Urothelium cell line (cell line): ENCODE data around the gene ADD2.
"Not testable (repeated sequence)": the region's sequence is repeated elsewhere in the genome, so short reads cannot be mapped to it uniquely, and the experiment has no call there.

Experiments
- DNase-seq: peaks from one replicate; pipeline ENCODE4 v3.0.0; 2011; ENCODE audit warnings: low spot score, mixed read lengths
- FAIRE-seq: peaks from 2 replicates; lab custom pipeline; 2011; peaks lifted over from hg19 to GRCh38; lab: Jason Lieb, UNC

The ADD2 gene, protein sequence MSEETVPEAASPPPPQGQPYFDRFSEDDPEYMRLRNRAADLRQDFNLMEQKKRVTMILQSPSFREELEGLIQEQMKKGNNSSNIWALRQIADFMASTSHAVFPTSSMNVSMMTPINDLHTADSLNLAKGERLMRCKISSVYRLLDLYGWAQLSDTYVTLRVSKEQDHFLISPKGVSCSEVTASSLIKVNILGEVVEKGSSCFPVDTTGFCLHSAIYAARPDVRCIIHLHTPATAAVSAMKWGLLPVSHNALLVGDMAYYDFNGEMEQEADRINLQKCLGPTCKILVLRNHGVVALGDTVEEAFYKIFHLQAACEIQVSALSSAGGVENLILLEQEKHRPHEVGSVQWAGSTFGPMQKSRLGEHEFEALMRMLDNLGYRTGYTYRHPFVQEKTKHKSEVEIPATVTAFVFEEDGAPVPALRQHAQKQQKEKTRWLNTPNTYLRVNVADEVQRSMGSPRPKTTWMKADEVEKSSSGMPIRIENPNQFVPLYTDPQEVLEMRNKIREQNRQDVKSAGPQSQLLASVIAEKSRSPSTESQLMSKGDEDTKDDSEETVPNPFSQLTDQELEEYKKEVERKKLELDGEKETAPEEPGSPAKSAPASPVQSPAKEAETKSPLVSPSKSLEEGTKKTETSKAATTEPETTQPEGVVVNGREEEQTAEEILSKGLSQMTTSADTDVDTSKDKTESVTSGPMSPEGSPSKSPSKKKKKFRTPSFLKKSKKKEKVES

DNA sequence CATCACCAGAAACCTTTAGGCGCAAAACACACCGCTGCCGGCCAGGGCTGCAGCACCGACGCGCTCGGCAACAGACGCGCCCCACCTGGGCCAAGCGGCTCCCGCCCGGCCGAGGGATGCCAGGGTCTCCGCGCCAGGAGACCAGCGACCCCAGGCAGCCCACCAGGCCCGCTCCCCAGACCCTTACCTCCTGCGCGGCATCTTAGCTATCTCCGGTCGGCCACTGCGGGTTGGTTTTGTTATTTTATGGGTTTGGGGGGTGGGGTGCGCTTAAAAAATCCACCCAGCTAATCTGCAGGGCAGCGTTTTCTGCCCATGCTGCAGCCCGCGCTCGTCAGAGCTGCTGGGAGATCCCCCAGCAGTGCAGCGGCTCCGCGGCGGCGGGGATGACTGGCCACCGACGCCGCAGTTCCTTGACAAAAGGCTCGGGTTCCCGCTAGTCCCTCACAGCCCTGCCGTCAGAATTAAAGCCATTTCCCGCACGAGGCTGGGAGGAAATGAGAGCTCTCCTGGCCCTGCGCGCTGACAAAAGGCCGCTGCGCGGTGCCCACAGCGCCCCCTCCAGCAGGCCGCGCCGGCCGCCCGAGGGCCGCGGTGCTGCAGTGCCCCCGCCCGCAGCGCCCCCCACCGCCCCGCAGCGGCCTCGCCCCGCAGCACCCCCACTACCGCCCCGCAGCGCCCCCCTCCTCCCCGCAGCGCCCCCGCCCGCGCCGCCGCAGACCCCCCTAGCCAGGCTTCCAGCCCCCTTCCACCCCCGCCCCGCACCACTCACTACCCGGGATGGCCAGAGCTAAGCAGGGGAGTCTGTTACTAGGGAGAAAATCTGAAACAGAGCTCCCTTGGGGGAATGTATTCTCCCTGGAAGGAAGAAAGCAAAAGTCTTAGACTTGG is at the start of gene ADD2:
TSS of gene ADD2 (minus strand) at position 502 of the 891 bp plus-strand sequence. CDS start 61,792 bp downstream, outside the sequence.
- FAIRE-seq (no peak), DNase-seq (peak; percentile 23)

- no peak for FAIRE-seq
Observed at GRCh38 chr2:70817284-70817954, 49.4 kb upstream of the ADD2 start.

DNA sequence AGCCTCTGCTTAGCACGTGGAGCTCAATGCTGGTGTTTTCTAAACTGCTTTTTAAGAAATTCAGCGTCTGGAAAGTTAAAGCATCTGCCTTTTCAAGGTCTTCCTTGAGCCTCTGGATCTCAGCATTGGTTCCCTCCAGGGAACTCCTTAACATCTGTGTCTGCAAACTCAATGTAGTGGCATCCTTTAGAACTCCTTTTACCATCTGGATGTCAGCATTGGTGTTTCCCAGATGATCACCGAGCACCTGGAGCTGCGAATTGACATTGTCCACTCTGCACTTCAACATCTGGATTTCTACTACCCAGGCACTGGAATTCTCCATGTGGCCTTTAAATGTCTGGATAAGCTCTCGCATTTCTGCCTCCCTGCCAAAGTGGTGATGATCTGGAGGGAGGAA is 48.7 kb upstream of the ADD2 start:
- DNase-seq (no peak), FAIRE-seq (no peak)

More at GRCh38 chr2:70817284-70817954, 49.4 kb upstream of the ADD2 start:
- no peak for DNase-seq

DNA sequence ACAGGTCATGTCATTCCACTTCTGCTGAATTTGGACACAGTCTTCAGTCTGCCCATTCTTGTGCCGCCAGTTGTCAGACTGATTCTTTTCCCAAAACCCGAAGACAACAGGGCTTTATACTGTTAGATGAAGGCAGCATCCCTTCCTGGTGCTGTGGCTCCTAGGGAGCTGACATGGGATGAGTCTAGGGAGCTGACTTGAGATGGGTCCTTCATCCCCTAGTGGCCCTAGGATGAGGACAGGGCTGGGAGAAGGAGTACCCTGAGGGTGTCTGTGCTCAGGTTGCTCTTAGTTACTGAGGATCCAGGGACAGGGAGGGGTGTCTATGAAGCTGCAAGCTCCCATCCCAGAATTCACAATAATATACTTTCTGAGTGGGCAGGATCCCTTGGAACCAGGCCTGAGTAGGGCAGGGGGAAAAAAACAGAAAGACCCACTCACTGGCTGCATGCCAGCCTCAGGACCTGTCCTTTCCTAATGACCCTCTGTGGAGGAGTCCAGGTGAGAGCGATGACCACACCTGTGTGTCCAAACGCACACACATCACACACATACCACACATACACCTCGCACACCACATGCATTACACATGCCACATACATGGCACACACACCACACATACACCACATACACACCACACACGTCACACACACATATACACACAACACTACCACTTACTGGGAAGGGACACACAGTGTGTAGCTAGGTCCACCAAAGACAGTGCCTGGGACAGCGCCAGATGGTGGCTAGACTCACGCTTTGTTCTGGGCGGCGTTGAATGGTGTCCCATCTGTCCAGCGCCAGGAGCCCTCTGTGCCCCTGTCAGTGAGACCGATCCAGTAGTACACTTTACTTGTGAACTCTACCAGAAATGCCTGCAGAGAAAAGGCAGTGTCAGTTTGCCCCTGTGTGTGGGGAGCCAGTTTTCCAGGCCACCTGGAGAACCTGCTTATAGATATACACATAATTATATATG is 41.3 kb upstream of the ADD2 start:
- FAIRE-seq = peak; percentile 94
- no peak for DNase-seq

DNA sequence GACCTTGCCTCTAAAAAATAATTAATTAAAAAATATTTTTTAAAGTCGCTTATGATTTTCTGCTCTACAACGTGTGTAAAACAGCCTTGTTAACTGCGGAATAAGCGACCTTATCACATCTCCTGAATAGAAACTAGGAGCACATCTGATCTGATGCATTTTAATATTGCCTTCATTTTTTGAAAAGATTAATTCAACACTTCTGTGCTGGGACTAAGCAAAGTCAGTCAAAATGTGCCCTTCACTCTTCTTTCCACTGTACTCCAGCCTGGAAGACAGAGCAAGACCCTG is 39.8 kb upstream of the ADD2 start:
- FAIRE-seq (no peak), DNase-seq (no peak)

DNA sequence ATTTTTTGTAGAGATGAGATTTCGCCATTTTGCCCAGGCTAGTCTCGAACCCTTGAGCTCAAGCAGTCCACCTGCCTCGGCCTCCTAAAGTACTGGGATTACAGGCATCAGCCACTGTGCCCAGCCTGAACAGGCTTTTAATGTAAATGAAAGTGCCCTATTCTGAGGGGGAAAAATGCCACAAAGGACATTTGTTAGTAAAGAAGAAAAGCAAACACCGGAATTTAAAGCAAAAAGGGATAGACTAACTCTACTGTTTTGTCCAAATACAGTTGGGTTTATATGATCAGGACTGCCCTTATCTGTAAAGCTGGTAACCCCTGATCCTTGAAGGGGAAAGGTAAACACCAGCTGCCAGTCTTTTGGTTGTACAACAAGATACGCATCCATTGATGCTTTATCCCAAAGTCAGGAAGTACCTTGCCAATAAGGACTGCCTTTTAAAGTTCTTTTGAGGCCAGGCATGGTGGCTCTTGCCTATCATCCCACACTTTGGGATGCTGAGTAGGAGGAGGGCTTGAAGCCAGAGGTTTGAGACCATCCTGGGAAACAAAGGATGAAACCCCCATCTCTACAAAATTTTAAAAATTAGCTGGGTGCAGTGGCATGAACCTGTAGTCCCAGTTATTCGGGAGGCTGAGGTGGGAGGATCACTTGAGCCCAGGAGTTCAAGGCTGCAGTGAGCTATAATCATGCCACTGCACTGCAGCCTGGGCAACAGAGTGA is 39.3 kb upstream of the ADD2 start:
- FAIRE-seq = peak; percentile 17

DNA sequence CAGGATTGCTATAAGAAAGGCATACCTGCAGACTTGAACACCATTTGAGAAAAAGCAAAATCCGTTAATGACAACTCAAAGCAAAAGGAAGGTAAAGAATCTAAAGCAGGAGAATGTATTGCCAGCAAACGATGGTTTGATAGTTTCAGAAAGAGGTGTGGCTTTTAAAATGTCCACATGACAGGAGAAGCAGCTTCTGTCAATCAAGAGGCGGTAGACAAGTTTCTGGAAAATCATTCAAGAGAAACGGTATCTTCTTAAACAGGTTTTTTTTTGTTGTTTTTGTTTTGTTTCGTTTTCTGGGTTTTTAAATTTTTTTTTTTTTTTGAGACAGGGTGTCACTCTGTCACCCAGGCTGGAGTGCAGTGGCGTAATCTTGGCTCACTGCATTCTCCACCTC is 38.6 kb upstream of the ADD2 start:
- DNase-seq (no peak), FAIRE-seq (no peak)

More for the DNA sequence above, 39.3 kb upstream of the ADD2 start:
- no peak for DNase-seq

- FAIRE-seq = no peak
- DNase-seq = no peak
Observed at GRCh38 chr2:70806013-70806412, 38.0 kb upstream of the ADD2 start.

DNA sequence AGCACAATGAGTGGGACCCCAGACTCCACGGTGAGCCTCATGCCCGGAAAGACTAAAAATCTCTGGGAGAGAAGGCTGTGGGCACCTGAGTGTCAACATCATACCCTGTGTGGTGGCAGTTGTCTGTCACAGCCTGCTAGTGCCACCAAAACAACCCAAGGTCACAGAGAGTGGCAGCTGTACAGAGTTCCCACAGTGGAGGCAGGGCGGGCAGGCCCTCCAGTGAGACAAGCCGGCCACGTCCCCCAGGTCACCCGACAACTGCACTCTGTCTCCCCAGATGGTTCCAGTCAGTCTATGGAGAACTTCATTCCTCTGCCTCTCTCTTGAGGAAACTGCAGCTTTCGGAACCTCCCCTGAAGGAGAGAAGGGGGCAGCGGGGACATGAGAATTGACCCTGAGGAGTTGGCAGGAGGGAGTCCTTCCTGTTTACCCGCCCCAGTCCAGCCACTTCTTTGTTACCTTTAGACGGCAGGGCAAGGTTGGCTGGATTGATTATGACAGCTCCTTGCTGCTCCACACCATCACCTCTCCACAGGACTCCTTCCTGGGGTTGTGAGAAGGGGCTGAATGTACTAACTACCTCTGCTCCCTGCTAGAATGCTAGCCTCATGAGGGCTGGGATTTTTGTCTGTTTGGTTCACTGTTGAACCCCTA is 33.7 kb upstream of the ADD2 start:
- DNase-seq (no peak), FAIRE-seq (no peak)

DNA sequence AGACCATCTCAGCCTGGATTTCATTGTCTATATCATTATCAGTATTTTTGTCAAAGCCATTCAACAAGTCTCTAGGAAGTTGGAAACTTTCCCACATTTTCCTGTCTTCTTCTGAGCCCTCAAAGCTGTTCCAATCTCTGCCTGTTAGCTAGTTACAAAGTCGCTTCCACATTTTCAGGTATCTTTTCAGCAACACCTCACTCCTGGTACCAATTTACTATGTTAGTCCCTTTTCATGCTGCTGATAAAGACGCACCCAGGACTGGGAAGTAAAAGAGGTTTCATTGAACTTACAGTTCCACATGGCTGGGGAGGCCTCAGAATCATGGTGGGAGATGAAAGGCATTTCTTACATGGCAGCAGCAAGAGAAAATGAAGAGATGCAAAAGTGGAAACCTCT is 31.7 kb upstream of the ADD2 start:
- DNase-seq = no peak
- FAIRE-seq = no peak

- not testable (repeated sequence) for DNase-seq, FAIRE-seq
Observed at GRCh38 chr2:70797996-70798395, 30.0 kb upstream of the ADD2 start.

DNA sequence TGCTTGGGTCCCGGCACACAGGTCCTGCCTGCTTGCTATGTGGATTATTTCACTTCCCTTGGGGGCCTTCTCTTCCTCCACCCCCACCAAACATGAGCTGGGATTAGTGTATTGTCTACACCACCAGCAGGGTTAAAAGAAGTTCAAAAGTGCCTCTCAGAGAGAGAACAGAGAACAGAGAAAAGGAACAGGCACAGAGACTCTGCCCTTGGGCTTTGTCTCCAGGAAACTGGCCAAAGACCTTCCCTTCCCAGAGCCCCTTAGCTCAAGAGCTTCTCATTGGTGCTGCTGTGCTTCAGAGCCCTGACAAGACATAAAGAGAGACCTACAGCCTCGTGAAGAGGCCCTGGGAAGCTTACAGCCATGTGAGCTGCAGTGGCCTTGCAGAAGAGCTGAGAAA is 29.5 kb upstream of the ADD2 start:
- no peak for DNase-seq
- FAIRE-seq = no peak

DNA sequence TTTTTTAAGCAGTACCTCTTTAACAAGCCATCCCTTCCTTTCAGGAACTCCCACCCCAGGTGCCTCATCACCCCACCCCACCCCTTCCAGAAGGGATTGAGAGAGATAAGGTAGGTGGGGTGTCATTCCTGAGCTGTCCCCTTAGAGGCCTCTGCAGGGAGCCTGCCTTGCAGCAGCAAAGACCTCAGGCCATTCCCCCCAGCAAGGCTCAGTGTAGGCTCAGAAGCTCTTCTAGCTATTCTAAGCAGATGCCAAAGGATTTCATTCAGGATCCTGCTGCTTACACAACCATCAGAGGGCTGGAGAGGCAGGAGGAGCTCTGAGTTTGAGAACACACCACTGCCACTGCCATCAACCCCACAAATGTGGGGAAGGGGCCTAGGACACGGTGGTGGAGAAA is 28.3 kb upstream of the ADD2 start:
- DNase-seq = no peak
- no peak for FAIRE-seq

DNA sequence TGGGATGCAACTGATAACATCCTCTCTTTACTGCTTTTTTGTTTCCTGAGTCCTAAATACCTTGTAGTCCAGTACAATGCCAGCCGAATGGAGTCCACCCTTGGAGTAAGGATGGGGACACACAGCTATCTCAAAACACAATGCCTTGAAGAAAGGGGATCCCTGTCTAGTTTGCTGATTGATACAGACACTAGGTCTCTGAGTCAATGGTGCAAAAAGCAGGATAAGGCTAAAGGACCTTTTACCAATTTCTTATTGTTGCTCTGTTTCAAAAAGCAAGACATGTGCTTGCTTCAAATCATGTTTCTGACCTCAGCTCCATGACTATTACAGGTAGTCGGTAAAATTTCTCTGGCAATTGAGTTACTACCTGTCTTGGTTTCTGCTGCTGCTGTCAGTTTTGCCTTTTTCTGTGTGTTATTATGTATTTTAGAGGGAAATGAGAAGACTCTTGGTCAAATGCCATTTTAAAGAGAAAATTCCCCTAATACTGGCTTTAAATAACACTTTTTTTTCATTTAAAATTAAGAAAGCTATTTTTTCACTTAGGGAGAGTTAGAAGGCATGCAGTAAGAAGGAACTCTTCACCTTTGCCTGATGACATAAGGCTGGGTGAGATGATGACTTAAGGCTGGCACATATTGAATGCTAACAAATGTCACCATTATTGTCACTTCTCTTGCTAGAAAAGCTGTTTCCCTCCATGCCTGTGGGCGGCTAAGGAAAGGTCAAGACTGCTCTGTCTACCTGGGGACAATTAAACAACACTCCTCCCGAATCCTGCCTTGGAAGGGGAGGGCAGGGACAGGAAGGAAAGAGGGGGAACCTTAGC is 27.4 kb upstream of the ADD2 start:
- DNase-seq (no peak), FAIRE-seq (no peak)

- DNase-seq (no peak), FAIRE-seq (no peak)
Observed at GRCh38 chr2:70793450-70793849, 25.4 kb upstream of the ADD2 start.

DNA sequence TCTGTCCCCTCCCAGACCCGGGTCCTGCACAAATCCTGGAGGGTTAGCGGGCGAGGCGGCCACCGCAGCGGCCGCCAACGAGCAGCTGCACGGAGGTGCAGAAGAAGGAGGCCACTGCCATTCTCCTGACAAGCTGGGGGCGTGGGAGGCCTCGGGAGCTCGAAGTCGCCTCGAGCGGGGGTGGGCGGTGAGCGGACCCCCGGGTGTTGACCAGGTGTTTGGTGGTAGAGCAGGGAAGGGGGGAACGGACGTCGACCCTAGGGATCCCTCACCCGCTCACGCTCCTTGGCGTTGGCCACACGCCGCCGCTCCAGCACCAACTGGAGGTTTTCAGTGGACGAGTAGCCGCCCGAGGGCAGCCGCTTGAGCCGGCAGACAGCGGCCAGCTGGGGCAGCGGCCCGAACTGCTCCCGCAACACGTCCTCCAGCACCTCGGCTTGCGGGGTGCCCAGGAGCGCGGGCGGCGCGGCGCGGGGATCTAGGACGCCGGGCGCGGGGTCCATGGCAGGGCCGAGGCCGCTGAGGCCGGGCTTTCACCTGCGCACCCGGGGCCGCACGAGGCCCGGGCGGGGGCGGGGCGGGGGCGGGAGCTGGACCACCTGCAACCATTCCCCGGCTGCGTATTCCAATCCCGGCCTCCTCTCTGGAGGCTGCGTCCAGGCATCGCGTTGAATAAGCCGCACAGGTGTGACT is 22.3 kb upstream of the ADD2 start, which contains the start of gene FIGLA:
TSS of gene FIGLA (minus strand) at position 508 of the 693 bp plus-strand sequence. CDS start at position 503, 5 bp downstream.
- FAIRE-seq = no peak

More for the DNA sequence above, 22.3 kb upstream of the ADD2 start, which contains the start of gene FIGLA:
- DNase-seq = no peak
